ENCODE data around the gene SRC.
"Not testable (repeated sequence)": the region's sequence is repeated elsewhere in the genome, so short reads cannot be mapped to it uniquely, and the experiment has no call there.

The SRC gene

GRCh38 chr20:37337208-37337991 lies 8.5 kb upstream of the SRC start:
- DNase-seq = no peak

- DNase-seq = not testable (repeated sequence)
Observed at GRCh38 chr20:37338380-37338779, 7.6 kb upstream of the SRC start.

DNA sequence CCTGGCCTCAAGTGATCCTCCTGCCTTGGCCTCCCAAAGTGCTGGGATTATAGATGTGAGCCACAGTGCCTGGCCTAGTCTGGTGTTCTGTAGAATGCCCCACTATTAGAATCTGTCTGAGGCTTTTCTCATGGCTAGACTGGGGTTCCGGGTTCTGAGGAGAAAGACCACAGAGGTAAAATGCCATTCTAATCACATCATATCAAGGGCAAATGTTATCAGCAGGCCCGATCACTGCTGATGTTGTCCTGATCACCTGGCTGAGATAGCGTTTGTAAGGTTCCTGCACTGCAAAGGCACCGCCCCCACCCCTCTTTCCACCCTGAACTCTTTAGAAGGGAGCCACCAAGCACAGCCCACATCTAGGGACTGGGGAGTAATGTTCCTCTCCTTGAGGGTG lies 6.7 kb upstream of the SRC start:
- DNase-seq = no peak

DNA sequence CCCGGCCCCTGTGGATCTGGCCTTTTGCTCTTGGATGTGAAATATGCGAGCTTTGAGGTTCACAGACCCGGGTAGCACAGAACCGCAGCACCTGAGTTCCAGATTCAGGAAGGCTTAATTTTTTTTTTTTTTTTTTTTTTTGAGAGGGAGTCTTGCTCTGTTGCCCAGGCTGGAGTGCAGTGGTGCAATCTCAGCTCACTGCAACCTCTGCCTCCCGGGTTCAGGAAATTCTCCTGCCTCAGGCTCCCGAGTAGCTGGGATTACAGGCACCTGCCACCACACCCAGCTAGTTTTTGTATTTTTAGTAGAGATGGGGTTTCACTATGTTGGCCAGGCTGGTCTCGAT lies 6.2 kb upstream of the SRC start:
- not testable (repeated sequence) for DNase-seq

GRCh38 chr20:37340998-37341397 lies 4.9 kb upstream of the SRC start:
- DNase-seq = no peak

DNA sequence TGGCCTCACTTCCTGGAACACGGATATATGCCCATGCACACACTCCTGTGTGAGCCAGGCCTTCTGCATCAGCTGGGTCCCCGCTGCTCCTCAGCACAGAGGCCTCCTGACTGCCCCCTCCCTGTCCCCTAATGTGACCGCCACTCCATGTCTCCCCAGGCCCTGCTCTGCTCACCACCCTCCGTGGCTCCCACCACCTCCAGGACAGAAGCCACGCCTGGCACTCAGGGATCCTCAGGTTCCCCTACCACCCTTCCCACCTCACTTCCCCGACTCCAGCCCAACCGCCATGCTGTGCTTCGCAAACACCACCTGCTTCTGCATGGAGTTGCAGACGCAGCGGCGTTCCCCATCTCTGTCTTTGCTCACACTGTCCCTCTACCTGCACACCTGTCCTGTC lies 4.3 kb upstream of the SRC start:
- no peak for DNase-seq

GRCh38 chr20:37342231-37343177 lies 3.4 kb upstream of the SRC start:
- no peak for DNase-seq

DNA sequence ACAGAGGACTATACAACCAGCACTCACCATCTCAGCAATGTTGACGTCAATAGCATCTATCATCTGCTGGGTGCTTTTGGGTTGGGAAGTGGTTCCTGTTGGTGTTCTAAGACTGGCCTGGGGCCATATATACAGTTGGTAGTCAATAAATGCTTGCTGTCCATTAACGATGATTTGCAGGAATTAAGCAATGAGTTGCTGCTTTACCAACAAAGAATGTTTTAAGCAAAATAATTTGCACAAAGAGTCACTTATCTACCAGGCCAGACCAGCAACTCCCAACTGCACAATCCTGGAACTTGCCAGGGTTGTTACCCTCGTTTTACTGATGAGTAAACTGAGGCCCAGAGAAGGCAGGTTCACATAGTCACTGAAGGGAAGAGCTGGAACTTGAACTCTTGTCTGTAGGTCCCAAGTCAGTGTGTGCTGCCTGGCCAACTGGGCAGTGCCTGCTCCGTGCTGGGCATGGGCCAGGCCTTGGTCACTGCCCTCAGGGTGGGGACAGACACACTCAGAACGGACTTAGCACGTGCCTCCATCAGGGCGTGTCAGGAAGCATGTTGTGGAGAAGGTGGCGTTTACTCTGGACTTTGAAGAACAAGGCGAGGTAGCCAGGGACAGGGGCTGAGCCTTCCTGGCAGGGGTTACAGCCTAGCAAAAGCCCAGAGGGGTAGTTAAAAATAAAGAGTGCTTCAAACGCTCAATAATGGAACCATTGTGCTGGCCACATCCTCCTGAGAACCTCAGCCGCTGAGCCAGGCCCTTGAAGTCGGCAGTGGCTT lies 2.5 kb upstream of the SRC start:
- DNase-seq = no peak

DNA sequence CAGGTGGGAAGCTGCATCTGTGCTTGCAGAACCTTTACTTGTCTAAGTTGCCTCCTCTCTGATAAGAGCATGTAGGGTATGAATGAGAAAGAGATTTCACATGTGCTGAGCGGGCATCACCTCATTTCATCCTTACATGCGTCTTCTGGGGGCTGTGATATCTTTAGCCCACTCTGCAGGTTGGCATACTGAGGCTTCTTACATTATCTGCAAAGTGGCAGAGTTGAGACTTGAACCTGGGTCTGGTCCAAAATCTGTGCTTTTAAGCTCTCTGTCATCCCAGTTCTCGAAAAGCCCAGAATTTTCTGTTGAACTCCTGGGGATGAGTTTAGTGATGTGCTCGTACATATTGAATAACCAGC lies 2.0 kb upstream of the SRC start:
- no peak for DNase-seq

DNA sequence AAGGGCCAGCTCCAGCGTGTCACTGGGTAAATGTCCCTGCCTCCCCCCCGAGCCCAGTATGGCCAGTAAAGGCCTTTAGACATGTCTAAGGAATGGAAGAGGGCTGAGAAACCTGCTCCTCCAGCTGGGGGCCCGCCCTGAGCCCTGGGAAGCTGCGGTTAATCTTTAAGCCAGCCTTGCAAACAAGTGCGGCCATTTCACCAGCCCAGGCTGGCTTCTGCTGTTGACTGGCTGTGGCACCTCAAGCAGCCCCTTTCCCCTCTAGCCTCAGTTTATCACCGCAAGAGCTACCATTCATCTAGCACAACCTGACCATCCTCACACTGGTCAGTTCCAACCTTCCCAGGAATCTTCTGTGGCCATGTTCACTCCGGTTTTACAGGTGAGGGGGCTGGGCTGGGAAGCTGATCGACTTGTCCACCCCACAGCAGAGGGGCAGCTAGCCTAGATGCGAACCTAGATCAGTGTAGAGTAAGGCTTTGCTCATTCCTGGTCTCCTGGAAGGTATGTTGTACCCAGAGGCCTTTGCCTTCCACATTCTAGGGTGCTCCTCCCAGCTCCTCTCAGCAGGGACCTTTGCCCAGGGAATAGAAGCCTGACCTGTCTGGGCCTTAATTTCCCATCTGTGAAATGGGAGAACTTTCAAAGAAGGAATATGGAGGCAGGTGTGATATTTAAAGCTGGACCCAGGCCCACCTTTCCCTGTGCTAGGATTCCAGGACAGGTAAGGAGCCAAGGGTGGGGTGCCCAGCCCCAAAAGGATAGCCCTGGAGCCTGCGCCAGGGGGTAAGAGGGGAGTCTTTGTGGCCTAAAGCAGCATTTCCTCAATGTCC lies 1.2 kb upstream of the SRC start:
- DNase-seq = no peak

DNA sequence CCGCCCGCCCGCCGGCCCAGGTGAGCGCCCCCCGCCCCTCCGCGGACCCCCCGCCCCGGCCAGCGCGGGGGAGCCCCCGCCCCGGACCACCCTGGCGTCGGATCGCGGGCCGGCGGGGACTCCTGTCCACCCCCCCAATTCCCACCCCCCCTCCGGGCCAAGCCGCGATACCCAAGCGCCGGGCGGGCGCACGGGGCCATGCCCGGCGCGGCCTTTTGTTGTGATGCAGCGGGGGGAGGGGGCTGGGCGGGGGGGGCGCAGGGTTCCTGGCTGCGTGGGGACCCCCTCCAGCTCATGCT lies 245 bp downstream of the SRC start:
- no peak for DNase-seq

DNA sequence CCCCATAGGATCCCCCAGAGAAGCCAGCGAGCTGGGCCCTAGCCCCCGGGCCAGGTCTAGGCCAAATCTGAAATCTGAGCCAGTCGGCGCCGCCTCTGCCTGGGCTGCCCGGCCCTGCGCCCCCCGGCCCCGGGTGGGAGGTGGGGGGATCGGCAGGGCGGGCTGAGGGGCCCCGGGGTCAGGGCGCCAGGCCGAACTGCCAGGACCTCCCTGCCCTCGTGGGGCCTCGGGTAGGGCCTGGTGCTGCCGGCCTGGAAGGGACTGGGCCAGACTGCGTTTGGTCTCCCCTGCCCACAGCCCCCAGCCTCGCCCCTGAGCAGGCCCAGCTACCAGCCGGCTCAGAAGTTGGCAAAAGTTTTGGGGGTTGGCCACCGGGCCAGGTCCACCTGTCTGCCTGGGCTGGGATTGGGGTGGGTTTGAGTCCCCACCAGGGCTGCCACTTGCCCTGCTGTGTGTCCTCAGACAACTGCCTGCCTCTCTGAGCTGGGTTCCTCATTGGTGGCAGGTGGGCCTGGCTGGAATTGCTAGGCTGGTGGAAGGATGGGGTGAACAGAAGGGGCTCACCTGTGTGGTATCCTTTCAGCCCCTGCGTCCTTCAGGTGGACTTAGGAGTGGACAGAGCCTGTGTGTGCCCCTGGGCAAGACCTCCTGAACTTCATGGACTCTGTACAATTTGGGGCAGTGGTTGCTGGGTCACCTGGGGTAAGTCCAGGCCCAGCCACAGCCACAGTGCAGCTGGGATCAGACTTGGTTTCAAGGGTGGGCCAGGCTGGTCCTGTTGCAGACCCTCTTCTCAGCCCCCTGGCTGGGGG lies 801 bp downstream of the SRC start:
- no peak for DNase-seq

GRCh38 chr20:37347347-37347823 lies 1.4 kb downstream of the SRC start:
- no peak for DNase-seq

- DNase-seq = no peak
Observed at GRCh38 chr20:37347891-37348791, 2.2 kb downstream of the SRC start.

- no peak for DNase-seq
Observed at GRCh38 chr20:37348792-37349516, 3.0 kb downstream of the SRC start.

DNA sequence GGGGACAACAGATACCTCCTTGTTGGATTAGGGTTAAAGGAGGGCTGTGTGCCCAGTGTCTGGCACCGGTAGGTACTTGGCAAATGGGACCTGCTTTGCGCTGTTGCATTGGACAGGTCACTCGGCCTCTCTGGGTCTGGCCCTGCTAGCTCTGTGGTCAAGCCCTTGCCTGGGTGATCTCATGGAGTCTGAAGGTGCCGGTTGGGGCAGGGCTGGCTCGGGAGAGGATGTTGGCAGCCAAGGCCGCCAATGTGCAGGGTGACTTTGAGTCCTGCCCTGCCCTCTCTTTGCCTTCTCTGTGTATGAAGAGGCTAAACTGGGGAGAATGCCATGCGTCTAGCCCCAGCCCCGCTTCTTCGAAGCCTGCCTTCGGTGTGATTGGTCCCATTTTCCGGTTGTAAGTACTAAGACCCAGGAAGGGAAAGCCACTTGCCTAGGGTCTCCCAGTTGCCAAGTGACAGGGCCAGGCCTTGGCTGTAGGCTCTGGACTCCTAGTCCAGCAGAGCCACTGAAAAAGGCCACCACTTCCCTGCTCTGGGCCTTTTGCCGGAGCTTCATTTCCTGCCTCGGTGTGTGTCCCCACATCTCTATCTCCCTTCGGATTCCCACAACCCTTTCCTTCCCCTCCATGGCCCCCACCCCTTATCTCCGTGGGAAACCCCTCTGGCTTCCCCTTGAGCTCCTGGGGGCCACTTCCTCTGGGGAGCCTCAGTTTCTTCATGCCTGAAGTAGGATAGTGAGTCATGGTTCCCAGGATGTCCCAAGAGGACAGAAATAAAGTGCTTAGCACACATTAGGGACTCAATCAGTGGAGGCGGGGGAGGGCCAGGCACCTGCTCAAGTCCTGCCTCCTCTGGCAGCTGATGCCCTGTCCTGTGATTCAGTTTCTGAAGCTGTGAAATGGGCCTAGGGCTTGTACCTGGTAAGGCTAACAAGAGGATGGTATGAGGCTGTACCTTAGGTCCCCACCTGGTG lies 3.9 kb downstream of the SRC start:
- DNase-seq = no peak

DNA sequence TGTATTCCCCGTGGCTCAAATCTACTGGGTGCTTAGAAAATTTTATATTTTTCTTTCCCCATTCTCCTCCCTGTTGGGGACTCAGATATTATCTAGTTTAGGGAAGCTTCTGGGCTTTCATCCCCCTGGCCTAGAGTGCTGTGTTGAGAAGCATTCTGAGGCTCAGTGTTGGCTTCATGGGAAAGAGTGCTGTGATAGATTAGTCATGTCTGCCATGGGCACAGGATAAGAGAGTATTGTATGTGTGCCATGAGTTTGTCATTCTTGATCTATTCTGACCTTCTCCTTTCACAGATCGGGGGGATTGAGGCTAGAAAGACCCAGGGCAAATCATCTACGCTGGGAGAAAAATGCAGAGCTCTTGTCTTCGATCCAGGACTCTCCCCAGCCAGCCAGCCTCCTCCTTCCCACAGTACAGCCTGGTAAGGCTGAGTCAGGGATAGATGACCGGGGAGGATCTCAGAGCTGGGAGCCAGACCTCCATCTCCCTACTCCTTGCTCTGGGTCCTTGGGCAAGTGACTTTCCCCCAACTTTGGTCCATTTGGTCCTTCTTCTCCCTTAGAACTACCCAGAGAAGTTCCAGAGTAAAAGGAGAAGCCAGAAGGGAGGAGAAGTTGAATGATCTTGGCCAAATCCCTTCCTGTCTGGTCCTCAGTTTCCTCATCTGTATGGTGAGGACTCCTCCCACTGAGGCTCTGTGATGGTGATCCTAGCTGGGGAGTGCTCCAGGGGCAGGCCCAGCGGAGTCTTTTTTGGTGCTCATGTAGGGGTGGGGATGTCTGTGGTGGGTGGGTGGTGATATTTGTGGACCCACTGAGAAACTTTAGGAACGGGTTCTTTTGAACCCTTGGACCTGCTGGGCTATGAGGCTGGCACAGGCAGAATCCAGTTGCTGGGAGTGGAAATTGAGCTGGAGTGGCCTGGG lies 5.0 kb downstream of the SRC start:
- DNase-seq = no peak

Measured in CD4-positive, alpha-beta T cell treated with Interferon alpha-2 for 1 hour (primary cell).